Astrocyte (in vitro differentiated cells and primary cell): Measurements from ENCODE around the gene SLC4A1. TPM values are rescaled to one million over a fixed set of nuclear protein-coding genes. Genes with fewer than 3 reads are reported as not detected.

Experiments used
- DNase-seq: peaks from one replicate; pipeline ENCODE4 v3.0.0-alpha.2; 2010; ENCODE audit warnings: low read depth
- FAIRE-seq: peaks from 2 replicates; lab custom pipeline; 2011; peaks lifted over from hg19 to GRCh38; lab: Jason Lieb, UNC
- H2AFZ ChIP-seq: 2 replicates; pipeline ENCODE4 v1.6.0; 2012; ENCODE audit warnings: low read depth, low read length, inconsistent platforms
- H3K27ac ChIP-seq: 2 replicates; pipeline ENCODE4 v1.5.1; 2011; ENCODE audit warnings: low read depth, low read length, inconsistent platforms
- H3K27me3 ChIP-seq: 2 replicates; pipeline ENCODE4 v1.6.0; 2011; ENCODE audit warnings: low read length, inconsistent platforms; ENCODE audit not compliant: insufficient read depth
- H3K36me3 ChIP-seq: 2 replicates; pipeline ENCODE4 v1.5.1; 2011; ENCODE audit warnings: low read length, inconsistent platforms; ENCODE audit not compliant: insufficient read depth
- H3K4me1 ChIP-seq: 2 replicates; pipeline ENCODE4 v1.5.1; 2011; ENCODE audit warnings: low read length, inconsistent platforms; ENCODE audit not compliant: insufficient read depth
- H3K4me2 ChIP-seq: 2 replicates; pipeline ENCODE4 v1.6.0; 2012; ENCODE audit warnings: low read length, inconsistent platforms
- H3K4me3 ChIP-seq: 2 replicates; pipeline ENCODE4 v1.5.1; 2011; ENCODE audit warnings: low read depth, mild to moderate bottlenecking, low read length, inconsistent platforms; ENCODE audit not compliant: insufficient read depth
- H3K79me2 ChIP-seq: 2 replicates; pipeline ENCODE4 v1.6.0; 2012; ENCODE audit warnings: mild to moderate bottlenecking, low read length, inconsistent platforms; ENCODE audit not compliant: insufficient read depth
- H3K9ac ChIP-seq: 2 replicates; pipeline ENCODE4 v1.6.0; 2012; ENCODE audit warnings: mild to moderate bottlenecking, low read length, inconsistent platforms
- H3K9me3 ChIP-seq: 2 replicates; pipeline ENCODE4 v1.5.1; 2012; ENCODE audit warnings: low read depth, mild to moderate bottlenecking, low read length, inconsistent platforms; ENCODE audit not compliant: insufficient read depth
- H4K20me1 ChIP-seq: 2 replicates; pipeline ENCODE4 v1.6.0; 2012; ENCODE audit warnings: low read length, inconsistent platforms; ENCODE audit not compliant: insufficient read depth
- H3K27ac Mint-ChIP-seq: one replicate; pipeline ENCODE4 v1.8.0; 2021; ENCODE audit warnings: mild to moderate bottlenecking, mixed read lengths; ENCODE audit not compliant: unreplicated experiment
- H3K27me3 Mint-ChIP-seq: one replicate; pipeline ENCODE4 v1.8.0; 2021; ENCODE audit warnings: low read depth, mixed read lengths; ENCODE audit not compliant: unreplicated experiment
- H3K36me3 Mint-ChIP-seq: one replicate; pipeline ENCODE4 v1.8.0; 2021; ENCODE audit warnings: low read depth, mixed read lengths; ENCODE audit not compliant: unreplicated experiment
- H3K4me1 Mint-ChIP-seq: one replicate; pipeline ENCODE4 v1.8.0; 2021; ENCODE audit warnings: low read depth, mixed read lengths; ENCODE audit not compliant: unreplicated experiment
- H3K4me3 Mint-ChIP-seq: one replicate; pipeline ENCODE4 v1.8.0; 2021; ENCODE audit warnings: mild to moderate bottlenecking, moderate library complexity, mixed read lengths; ENCODE audit not compliant: unreplicated experiment
- H3K9me3 Mint-ChIP-seq: one replicate; pipeline ENCODE4 v1.8.0; 2021; ENCODE audit warnings: mild to moderate bottlenecking, mixed read lengths; ENCODE audit not compliant: unreplicated experiment
- EZH2 ChIP-seq: IDR thresholded peaks from 2 replicates; pipeline ENCODE4 v1.6.1; 2012; ENCODE audit warnings: mild to moderate bottlenecking, low read length, inconsistent platforms; ENCODE audit not compliant: insufficient read depth
- total RNA-seq: library from RNA; stranded (reverse); gene quantifications from 2 replicates; pipeline ENCODE4 v1.2.1, GENCODE V29; 2021
- TF ChIP-seq, protein P1 (sequence below): IDR thresholded peaks from 2 replicates; pipeline ENCODE4 v1.5.1; 2011; ENCODE audit warnings: low read depth, mild to moderate bottlenecking, inconsistent platforms, low read length, moderate library complexity; ENCODE audit not compliant: insufficient read depth

SLC4A1 gene
- total RNA-seq, 1 donor from 2014 or later: not detected

DNA sequence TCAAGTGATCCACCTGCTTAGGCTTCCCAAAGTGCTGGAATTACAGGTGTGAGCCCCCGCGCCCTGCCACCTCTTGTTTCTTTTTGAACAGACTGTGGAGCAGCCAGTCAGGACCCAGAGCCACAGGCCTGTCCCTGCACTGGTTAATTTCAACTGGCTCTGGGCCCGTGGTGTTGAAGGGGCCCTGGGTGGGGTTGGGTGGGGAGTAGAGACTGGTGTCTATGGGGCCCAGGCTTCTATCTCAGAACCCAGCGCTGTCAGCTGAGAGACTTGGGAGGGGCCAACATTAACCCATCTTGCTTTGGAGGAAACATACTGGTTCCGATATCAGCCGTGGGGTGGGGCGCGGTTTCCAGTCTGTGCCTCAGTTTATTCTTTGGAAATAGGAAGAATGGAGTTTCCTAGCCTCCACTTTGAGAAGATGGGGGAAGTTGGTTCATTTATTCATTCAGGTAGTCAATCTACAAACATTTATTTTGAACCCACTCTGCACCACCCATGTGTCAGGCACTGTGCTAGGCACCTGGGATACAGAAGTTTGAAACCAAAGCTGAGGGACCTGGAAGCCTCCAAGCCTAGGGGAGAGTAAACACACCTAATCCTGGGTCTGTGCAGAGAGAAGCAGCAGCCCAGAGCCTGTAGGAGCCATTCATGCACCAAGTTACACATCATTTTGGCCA, 15.5 kb upstream of the SLC4A1 start:
- Histone ChIP-seq H3K79me2 (no peaks in the 10 kb centered on the region), H4K20me1 (no peaks in the 10 kb centered on the region), H3K27ac (no peak overlapping the region), H3K36me3 (no peaks in the 10 kb centered on the region), H3K9me3 (no peaks in the 10 kb centered on the region), H3K9ac (no peak overlapping the region), H3K4me2 (no peak overlapping the region), H3K4me3 (no peak overlapping the region), H3K4me1 (peaks cover 16% of the 10 kb centered on the region), H2AFZ (no peak overlapping the region), H3K27me3 (peaks cover 3% of the 10 kb centered on the region)
- Mint-ChIP-seq H3K4me3 (no peak overlapping the region), H3K4me1 (peaks cover 10% of the 10 kb centered on the region), H3K9me3 (no peaks in the 10 kb centered on the region), H3K36me3 (peaks cover 5% of the 10 kb centered on the region), H3K27ac (no peak overlapping the region), H3K27me3 (peaks cover 32% of the 10 kb centered on the region)
- TF ChIP-seq EZH2: no peak
- TF ChIP-seq, protein P1, sequence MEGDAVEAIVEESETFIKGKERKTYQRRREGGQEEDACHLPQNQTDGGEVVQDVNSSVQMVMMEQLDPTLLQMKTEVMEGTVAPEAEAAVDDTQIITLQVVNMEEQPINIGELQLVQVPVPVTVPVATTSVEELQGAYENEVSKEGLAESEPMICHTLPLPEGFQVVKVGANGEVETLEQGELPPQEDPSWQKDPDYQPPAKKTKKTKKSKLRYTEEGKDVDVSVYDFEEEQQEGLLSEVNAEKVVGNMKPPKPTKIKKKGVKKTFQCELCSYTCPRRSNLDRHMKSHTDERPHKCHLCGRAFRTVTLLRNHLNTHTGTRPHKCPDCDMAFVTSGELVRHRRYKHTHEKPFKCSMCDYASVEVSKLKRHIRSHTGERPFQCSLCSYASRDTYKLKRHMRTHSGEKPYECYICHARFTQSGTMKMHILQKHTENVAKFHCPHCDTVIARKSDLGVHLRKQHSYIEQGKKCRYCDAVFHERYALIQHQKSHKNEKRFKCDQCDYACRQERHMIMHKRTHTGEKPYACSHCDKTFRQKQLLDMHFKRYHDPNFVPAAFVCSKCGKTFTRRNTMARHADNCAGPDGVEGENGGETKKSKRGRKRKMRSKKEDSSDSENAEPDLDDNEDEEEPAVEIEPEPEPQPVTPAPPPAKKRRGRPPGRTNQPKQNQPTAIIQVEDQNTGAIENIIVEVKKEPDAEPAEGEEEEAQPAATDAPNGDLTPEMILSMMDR: no peak
- FAIRE-seq (no peak), DNase-seq (no peak)

DNA sequence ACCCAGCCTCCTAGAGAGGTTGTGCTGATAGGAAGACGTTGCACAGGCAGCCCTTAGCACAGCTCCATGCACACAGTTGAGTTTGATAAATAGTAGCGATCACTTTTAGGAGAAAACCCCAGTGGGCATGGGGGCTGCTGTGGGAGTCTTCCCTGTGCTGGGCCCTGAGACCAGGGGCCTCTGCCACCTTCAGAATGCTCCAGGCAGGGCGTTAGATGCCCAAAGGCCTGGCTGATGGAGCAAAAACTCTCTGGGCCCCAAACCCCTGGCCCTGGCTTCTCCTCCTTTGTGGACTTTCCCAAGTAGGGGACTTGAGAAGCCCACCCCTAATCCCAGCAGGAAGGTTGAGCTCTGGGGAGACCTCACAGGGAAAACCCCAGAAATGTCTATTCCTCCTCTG, 14.3 kb upstream of the SLC4A1 start:
- Mint-ChIP-seq H3K4me1 (peaks cover 10% of the 10 kb centered on the region), H3K27ac (no peak overlapping the region), H3K27me3 (peaks cover 30% of the 10 kb centered on the region), H3K36me3 (peaks cover 3% of the 10 kb centered on the region), H3K9me3 (no peaks in the 10 kb centered on the region), H3K4me3 (no peak overlapping the region)
- Histone ChIP-seq H3K4me1 (peaks cover 20% of the 10 kb centered on the region), H3K4me2 (no peak overlapping the region), H3K27me3 (no peaks in the 10 kb centered on the region), H2AFZ (no peak overlapping the region), H4K20me1 (no peaks in the 10 kb centered on the region), H3K9me3 (no peaks in the 10 kb centered on the region), H3K4me3 (no peak overlapping the region), H3K27ac (no peak overlapping the region), H3K79me2 (no peaks in the 10 kb centered on the region), H3K36me3 (no peaks in the 10 kb centered on the region), H3K9ac (no peak overlapping the region)
- FAIRE-seq: no peak
- no peak for TF ChIP-seq EZH2
- TF ChIP-seq, protein P1: no peak
- no peak for DNase-seq

DNA sequence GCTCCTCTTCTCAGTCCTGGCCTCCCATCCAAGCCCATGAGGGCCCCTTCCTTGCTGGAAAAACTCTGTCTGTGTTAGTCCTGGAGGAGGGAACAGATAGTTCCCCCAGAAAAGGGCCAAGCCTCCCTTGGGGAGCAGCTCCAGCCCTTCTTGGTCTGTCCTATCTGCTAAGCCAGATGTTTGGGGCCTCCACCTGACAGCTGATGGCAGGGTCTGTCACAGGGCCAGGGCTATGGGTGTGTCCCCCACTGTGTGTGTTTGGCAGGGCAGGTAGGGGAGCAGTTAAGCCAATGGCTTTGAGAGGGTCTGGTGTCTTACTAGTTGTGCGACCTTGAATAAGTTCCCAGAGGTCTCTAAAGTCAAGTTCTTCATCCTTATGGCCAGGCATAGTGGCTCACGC, 13.6 kb upstream of the SLC4A1 start:
- TF ChIP-seq, protein P1: no peak
- no peak for TF ChIP-seq EZH2
- Histone ChIP-seq H3K79me2 (no peaks in the 10 kb centered on the region), H3K9ac (no peak overlapping the region), H3K4me3 (no peak overlapping the region), H3K27me3 (no peaks in the 10 kb centered on the region), H4K20me1 (no peaks in the 10 kb centered on the region), H3K27ac (no peak overlapping the region), H3K4me1 (peaks cover 20% of the 10 kb centered on the region), H3K9me3 (no peaks in the 10 kb centered on the region), H2AFZ (no peak overlapping the region), H3K4me2 (no peak overlapping the region), H3K36me3 (no peaks in the 10 kb centered on the region)
- Mint-ChIP-seq H3K36me3 (peaks cover 3% of the 10 kb centered on the region), H3K4me3 (no peak overlapping the region), H3K9me3 (no peaks in the 10 kb centered on the region), H3K27me3 (peaks cover 33% of the 10 kb centered on the region), H3K4me1 (peaks cover 10% of the 10 kb centered on the region), H3K27ac (peak overlapping the region; percentile 47)
- DNase-seq: no peak
- no peak for FAIRE-seq
